ENCODE measurements around the gene KCNV2.

The KCNV2 gene

GRCh38 chr9:2717385-2717784 lies at the start of gene KCNV2:
Gene KCNV2, plus strand, starts transcription at chr9:2717510. Its CDS starts 230 bp downstream, at chr9:2717740.
- ChIA-PET POLR2A (no interaction called here), CTCF (no interaction called here)
- TF ChIP-seq SP1 (IDR thresholded peaks at IDR 0.05): no peak
- TF ChIP-seq NFRKB (IDR thresholded peaks at IDR 0.05): no peak
- TF ChIP-seq L3MBTL2 (conservative IDR thresholded peaks at IDR 0.05): no peak
- TF ChIP-seq ARNT (IDR thresholded peaks at IDR 0.05): no peak
- no peak for TF ChIP-seq ZNF384 (IDR thresholded peaks at IDR 0.05)
- TF ChIP-seq SUZ12 (IDR thresholded peaks at IDR 0.05): no peak
- DNase-seq (ENCODE audit: extremely low spot score): no peak

- CTCF ChIA-PET: no interaction called here
- no peak for TF ChIP-seq ARNT (IDR thresholded peaks at IDR 0.05)
- TF ChIP-seq PKNOX1 (IDR thresholded peaks at IDR 0.05): no peak
- no peak for TF ChIP-seq ELF4 (IDR thresholded peaks at IDR 0.05)
- no peak for TF ChIP-seq HDGF (IDR thresholded peaks at IDR 0.05; ENCODE audit: borderline replicate concordance)
- POLR2A ChIA-PET: no interaction called here
- DNase-seq (ENCODE audit: extremely low spot score): no peak
Observed at GRCh38 chr9:2673161-2673560, 44.1 kb upstream of the KCNV2 start.

- CTCF ChIA-PET: no interaction called here
- TF ChIP-seq ZNF384 (IDR thresholded peaks at IDR 0.05): no peak
- no peak for TF ChIP-seq BHLHE40 (IDR thresholded peaks at IDR 0.05; ENCODE audit: borderline replicate concordance)
- TF ChIP-seq SP1 (IDR thresholded peaks at IDR 0.05): no peak
- TF ChIP-seq HDGF (IDR thresholded peaks at IDR 0.05; ENCODE audit: borderline replicate concordance): no peak
- no peak for TF ChIP-seq LEF1 (IDR thresholded peaks at IDR 0.05; ENCODE audit: borderline replicate concordance)
- no peak for TF ChIP-seq PKNOX1 (IDR thresholded peaks at IDR 0.05)
- no peak for TF ChIP-seq NFRKB (IDR thresholded peaks at IDR 0.05)
- TF ChIP-seq L3MBTL2 (conservative IDR thresholded peaks at IDR 0.05): no peak
- TF ChIP-seq ARNT (IDR thresholded peaks at IDR 0.05): no peak
- no peak for TF ChIP-seq FOXK2 (IDR thresholded peaks at IDR 0.05)
- no peak for TF ChIP-seq ELF4 (IDR thresholded peaks at IDR 0.05)
- no peak for TF ChIP-seq SUZ12 (IDR thresholded peaks at IDR 0.05)
- no peak for TF ChIP-seq TARDBP (IDR thresholded peaks at IDR 0.05)
- TF ChIP-seq FOXM1 (IDR thresholded peaks at IDR 0.05; ENCODE audit: borderline replicate concordance): no peak
- TF ChIP-seq CTBP1 (IDR thresholded peaks at IDR 0.05; ENCODE audit: borderline replicate concordance): no peak
- no peak for TF ChIP-seq FOXA1 (IDR thresholded peaks at IDR 0.05)
- no peak for DNase-seq (ENCODE audit: extremely low spot score)
- POLR2A ChIA-PET: no interaction called here
Observed at GRCh38 chr9:2674141-2674824, 43.0 kb upstream of the KCNV2 start.

- no peak for DNase-seq (ENCODE audit: extremely low spot score)
- CTCF ChIA-PET: interaction anchor here (0.6 kb wide), 1 partner anchor 562 kb away, joined by 3 read pairs; no protein-coding TSS in a partner anchor
- TF ChIP-seq NFRKB (IDR thresholded peaks at IDR 0.05): no peak
- no peak for TF ChIP-seq FOXA1 (IDR thresholded peaks at IDR 0.05)
- TF ChIP-seq LEF1 (IDR thresholded peaks at IDR 0.05; ENCODE audit: borderline replicate concordance): no peak
- POLR2A ChIA-PET: no interaction called here
Observed at GRCh38 chr9:2675834-2676233, 41.5 kb upstream of the KCNV2 start.

- ChIA-PET CTCF (interaction anchor here (0.6 kb wide), 1 partner anchor 563 kb away, joined by 3 read pairs; no protein-coding TSS in a partner anchor), POLR2A (no interaction called here)
- no peak for DNase-seq (ENCODE audit: extremely low spot score)
- no peak for TF ChIP-seq CTBP1 (IDR thresholded peaks at IDR 0.05; ENCODE audit: borderline replicate concordance)
- no peak for TF ChIP-seq PKNOX1 (IDR thresholded peaks at IDR 0.05)
- TF ChIP-seq BHLHE40 (IDR thresholded peaks at IDR 0.05; ENCODE audit: borderline replicate concordance): no peak
- TF ChIP-seq FOXM1 (IDR thresholded peaks at IDR 0.05; ENCODE audit: borderline replicate concordance): no peak
- TF ChIP-seq HDGF (IDR thresholded peaks at IDR 0.05; ENCODE audit: borderline replicate concordance): no peak
- TF ChIP-seq NFRKB (IDR thresholded peaks at IDR 0.05): no peak
- no peak for TF ChIP-seq FOXA1 (IDR thresholded peaks at IDR 0.05)
- TF ChIP-seq TARDBP (IDR thresholded peaks at IDR 0.05): no peak
- no peak for TF ChIP-seq ARNT (IDR thresholded peaks at IDR 0.05)
- TF ChIP-seq SP1 (IDR thresholded peaks at IDR 0.05): no peak
- TF ChIP-seq LEF1 (IDR thresholded peaks at IDR 0.05; ENCODE audit: borderline replicate concordance): no peak
- TF ChIP-seq ZNF384 (IDR thresholded peaks at IDR 0.05): no peak
- no peak for TF ChIP-seq SUZ12 (IDR thresholded peaks at IDR 0.05)
- no peak for TF ChIP-seq FOXK2 (IDR thresholded peaks at IDR 0.05)
- no peak for TF ChIP-seq L3MBTL2 (conservative IDR thresholded peaks at IDR 0.05)
Observed at GRCh38 chr9:2676466-2676865, 40.8 kb upstream of the KCNV2 start.

GRCh38 chr9:2677915-2678889 lies 39.1 kb upstream of the KCNV2 start:
- CTCF ChIA-PET: no interaction called here
- POLR2A ChIA-PET: no interaction called here
- no peak for DNase-seq (ENCODE audit: extremely low spot score)
- TF ChIP-seq ZNF384 (IDR thresholded peaks at IDR 0.05): no peak
- TF ChIP-seq FOXA1 (IDR thresholded peaks at IDR 0.05): no peak
- no peak for TF ChIP-seq HDGF (IDR thresholded peaks at IDR 0.05; ENCODE audit: borderline replicate concordance)
- no peak for TF ChIP-seq LEF1 (IDR thresholded peaks at IDR 0.05; ENCODE audit: borderline replicate concordance)
- TF ChIP-seq FOXK2 (IDR thresholded peaks at IDR 0.05): no peak
